HG03095 (cell line): ENCODE data around the gene MRNIP.

Source experiments
- ATAC-seq: cut with Tn5 transposase; IDR thresholded peaks from one replicate; pipeline ENCODE4 v1.9.1; 2021; ENCODE audit warnings: moderate library complexity; ENCODE audit not compliant: unreplicated experiment

The MRNIP gene

DNA sequence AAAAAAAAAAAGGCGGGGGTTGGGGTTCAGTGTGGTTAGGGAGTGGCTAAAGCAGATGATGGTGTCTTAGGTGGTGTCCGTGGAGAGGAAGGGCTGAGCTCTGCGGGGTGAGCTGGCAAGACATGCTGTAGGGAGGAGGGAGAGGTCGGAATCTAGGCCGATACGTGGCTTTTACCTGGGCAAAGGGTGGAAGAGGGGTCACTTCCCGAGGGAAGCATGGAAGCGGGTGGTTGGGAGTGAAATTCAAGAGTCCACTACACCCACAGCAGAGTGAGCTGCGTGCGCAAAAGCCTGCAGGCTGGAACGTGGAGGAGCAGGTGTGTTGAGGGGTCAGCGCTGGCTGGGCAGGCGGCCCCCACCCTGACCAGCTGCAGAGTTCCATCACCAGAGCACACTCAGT lies 31.3 kb upstream of the MRNIP start:
- ATAC-seq = no peak

- no peak for ATAC-seq
These were observed 29.2 kb upstream of the MRNIP start for GRCh38 chr5:179887802-179888201.

DNA sequence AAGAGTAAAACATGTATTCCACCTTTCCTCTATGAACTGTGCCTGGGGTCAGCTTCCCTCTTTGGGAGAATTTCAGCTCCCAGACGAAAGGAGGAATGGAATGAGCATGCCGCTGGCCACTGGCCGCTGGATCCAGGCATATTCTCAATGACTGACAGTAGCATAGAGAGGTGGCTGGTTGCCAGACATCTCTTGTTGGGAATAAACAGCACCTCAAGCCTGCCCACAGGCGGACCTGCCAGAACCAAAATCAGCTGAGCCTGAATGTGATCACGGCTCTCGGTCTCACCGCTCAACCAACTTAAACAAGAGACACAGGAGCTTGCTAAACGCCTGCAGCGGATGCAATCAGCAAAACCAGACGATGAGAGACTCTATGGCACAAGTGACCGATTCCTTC lies 28.5 kb upstream of the MRNIP start:
- no peak for ATAC-seq

DNA sequence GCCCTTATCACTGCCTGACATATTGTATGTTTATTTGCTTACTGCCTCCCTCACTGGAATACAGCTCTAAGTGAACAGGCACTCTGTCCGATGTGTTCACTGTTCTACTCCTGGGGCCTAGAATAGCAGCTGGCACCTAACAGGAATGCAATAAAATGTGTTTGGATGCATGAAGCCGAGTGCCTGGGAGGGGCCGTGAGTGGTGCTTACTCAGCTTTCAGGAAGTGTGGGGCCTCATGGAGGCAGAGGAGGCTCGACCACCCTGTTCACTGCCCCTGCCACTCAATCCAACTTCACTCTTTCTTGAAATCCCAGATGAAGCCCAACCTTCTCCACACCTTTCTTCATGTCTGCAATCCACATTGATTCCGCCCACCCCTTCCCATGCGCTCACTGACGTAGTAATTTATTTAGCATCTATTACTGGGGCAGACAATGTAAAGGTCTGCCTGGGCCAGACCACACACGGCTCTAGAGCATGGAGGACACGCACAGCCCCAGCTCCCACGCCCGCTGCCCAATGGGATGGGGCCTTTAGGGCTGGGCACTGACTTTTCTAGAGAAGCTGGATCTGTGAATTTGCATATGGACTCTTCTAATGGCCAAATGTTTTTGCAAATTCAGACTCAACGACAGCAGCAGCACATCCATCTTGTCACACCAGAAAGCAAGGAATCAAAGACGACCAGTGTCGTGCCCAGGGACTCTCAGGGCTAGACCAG lies 27.7 kb upstream of the MRNIP start:
- no peak for ATAC-seq

DNA sequence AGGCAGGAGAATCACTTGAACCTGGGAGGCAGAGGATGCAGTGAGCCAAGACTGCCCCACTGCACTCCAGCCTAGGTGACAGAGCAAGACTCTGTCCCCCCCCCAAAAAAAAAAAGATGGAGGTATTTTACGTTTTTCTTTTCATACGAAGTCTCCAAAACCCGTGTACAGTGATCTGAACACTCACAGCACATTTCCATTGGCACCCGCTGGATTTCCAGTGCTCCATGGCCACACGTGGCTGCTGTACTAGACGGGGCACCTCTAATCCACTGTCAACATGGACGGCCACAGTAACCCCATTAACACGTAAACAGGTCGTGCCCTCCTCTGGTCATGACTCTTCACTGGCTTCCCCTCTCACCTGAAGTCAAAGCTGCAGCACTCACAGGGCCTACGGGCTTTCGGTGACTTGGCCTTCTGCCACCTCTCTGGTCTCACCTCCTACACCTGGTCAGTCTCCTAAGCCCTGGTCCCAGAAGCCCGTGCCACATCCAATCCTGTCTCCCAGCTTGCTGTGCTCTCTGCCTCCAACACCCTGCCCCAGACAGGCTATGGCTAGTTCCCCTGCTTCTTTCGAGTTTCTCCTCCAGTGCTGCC lies 27.0 kb upstream of the MRNIP start:
- ATAC-seq = no peak

DNA sequence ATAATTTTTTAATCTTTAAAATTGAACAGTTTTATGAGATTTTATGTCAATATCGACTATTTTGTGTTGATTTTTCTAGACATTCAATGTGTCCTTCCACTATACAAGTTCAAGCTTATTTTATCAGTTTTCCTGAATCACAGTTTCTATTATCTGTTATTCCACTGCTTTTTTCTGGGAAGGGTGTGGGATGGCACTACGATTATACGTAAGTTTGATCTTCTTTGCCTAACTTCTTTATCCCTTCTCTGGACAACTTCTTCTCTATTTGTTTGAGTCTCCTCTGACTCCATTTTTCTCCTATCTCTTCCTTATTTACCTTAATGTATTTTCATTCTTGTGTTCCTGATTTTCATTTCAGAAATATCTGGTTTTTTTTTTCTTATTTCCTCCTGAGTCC lies 24.5 kb upstream of the MRNIP start:
- no peak for ATAC-seq

GRCh38 chr5:179882338-179882737 lies 23.7 kb upstream of the MRNIP start:
- no peak for ATAC-seq

DNA sequence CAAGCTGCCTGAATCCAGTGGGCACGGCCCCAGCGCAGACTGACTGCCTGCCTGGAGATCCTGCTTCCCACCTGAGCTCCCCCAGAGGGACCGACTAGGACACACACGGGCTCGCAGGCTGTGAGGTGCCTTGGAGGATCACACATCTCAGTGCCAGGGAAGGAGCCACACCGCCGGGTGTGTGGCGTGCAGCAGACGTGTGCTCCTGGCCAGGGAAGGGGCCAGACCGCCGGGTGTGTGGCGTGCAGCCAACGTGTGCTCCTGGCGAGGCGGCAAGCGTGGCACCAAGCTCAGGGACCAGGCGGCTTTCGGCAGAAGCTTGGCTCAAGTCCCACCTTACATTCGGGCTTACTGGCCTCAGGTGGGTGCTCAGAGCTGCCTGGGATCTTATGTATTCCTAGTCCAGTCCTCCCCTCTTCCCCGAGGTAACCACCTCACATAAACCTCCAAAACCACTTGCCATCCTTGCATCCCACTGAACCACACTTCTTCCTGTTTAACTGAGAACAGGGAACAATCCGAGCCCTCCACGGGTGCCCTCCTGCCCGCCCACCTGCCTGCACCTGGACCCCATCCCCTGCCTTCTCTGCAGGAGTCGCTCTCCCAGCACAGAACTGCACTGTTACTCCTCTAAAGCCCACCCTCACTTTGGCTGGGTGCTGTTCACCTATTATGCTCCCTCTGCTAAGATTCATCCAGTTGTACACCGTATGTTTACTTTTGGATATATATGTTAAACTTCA lies 22.4 kb upstream of the MRNIP start:
- ATAC-seq = no peak

GRCh38 chr5:179880066-179880650 lies 21.5 kb upstream of the MRNIP start:
- ATAC-seq = no peak

GRCh38 chr5:179879690-179880010 lies 21.0 kb upstream of the MRNIP start:
- no peak for ATAC-seq

DNA sequence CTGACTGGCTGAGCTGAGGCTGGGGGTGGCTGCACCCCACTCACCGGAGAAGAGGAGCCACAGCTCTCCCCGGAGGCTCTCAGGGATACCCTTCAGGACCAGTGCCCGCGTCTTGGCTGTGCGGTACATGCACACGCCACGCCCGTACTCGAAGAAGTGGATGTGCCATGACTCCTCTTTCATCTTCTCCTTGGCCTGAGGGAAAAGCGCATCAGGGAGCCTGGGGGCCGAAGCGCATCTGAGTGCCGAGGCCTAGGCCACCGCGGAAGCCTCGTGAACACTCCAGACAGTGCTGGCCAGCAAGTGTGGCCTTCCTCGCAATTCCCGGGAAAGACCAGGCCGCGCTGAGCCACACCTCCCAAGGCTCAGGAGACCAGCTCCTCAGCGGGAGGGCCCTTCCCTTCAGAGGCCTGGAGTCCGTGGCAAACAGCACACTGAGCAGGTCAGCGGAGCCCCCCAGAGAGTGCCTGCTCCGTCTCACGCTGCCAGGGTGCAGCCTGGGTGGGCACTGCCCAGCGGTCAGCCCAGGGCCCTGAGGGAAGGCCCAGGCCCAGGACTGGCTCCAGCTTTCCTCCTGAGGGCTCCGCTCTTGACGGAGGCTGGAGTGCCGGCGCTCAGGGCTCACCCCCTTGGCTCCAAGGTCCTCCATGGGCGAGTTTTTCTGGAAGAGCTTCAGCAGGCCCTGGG lies 20.5 kb upstream of the MRNIP start:
- no peak for ATAC-seq

GRCh38 chr5:179878222-179879002 lies 19.8 kb upstream of the MRNIP start:
- ATAC-seq = no peak

DNA sequence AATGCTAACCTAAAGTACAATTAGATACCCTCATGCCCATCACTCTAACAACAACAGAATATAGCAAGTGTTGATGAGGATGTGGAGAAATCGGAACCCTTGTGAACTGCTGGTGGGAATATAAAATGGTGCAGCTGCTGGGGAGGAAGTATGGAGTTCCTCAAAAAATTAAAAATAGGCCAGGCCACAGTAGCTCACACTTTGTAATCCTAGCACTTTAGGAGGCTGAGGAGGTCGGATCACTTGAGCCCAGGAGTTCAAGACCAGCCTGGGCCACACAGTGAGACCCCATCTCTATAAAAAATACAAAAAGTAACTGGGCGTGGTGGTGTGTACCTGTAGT lies 18.0 kb upstream of the MRNIP start:
- ATAC-seq = no peak

DNA sequence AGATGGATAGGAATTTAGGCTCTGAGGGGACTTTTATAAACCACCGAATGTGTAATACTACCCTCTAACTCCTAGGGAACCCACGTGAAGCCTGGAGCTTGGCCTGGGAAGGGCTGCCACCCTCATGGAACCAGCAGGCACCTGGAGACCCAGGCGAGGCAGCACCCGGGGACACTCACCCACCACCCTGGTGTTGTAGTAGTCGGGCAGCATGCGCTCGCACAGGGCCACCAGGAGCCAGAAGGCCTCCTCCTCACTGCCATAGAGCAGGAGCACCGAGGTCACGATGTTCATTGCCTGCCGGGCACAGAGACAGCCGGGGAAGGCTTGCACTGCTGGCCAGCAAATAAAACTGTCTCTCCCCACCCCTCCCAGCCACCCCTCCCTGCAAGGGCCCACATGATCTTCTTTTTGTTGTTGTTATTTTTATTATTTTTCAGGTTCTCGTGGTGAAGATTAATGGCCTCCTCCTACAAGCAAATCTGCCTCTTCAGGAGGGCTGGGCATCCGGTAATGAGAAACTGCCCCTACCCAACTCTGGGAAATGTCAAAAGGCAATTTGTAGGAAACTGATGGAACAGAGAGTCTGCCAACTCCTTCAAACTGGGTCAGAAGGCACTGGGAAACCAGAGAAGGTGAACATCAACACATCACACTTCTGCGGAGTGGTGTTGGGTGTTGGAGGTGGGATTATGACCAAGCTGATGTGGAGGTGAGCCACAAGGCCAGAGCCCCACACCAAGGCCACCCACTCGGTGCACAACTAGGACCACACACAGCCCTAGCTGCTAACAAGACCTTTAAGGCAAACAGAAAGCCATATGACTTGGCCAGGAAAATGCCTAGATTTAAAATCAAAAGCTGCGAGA lies 17.4 kb upstream of the MRNIP start:
- no peak for ATAC-seq

DNA sequence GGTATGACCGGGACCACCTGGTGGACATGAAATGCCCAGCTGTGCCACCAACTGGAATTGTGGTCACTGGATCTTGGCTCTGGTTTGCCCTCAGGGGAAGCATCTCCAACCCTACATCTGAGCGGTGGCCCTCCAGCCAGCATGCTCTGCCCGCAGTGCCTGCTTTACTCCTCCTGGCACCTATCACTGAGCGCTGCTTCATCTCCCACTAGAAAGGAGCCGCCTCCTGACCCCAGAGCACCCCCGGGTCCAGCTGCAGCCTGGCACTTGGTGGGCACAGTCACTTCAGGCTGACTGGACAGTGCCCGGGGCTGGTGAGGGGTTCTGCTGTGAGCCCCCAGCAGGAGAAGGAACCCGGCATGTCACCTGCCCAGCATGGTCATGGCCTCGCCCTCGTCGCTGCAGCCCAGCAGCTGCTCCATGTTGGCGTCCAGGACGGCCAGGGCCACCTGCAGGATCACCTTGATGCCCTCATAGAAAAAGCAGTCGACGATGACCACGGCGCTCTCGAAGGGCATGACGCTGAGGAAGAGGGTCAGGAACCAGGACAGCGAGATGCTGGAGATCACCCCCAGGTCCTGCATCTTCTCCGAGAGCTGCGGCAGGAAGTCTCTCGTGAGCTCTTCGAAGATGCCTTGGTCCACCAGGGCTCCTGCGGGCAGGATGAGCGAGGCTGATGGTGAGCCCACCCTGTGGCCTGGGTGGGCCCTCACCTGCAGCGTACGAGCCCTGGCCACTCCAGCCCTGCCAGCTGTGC lies 16.1 kb upstream of the MRNIP start:
- ATAC-seq = no peak

DNA sequence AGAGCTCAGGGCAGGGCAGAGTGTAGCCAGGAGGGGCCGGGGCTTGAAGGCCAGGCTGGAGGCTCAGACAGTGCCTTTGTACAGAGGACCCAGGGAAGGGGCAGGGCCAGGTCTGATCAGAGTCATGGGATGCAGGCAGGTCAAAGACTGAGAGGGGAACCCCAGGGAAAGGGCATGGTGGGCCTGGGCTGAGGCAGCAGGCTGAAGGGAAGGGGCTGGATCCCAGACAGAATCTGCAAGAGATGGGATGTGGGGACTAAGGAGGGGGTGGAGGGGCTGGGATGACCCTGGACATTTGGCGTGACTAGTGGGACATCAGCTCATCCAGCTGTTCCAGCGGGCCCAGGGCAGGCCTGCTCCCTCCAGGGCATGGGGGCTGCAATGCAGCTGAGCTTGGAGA lies 15.5 kb upstream of the MRNIP start:
- ATAC-seq = no peak

DNA sequence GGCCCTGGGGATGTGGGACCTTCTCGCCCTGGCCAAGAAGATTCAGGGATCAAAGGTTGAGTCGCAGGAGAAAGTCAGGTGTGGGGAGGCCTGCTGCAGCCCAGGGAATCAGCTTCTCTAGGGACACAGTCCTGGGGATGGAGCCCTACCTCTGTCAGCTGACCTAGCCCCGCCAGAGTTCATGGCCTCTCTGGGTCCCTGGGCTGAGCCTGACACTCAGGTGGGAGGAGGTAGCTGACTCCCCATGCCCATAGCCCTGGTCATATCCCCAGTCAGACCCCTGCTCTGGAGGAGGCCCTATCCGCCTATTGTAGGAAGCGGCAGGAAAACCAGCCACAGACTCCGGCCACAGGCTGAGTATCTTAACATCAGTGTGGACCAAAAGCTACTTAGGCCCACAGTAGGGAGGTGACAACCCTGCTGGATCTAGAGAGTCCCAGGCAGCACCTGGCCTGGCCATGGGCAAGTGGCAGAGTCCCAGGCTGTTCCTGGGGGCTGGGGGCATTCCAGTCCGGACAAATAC lies 15.0 kb upstream of the MRNIP start:
- ATAC-seq = no peak

DNA sequence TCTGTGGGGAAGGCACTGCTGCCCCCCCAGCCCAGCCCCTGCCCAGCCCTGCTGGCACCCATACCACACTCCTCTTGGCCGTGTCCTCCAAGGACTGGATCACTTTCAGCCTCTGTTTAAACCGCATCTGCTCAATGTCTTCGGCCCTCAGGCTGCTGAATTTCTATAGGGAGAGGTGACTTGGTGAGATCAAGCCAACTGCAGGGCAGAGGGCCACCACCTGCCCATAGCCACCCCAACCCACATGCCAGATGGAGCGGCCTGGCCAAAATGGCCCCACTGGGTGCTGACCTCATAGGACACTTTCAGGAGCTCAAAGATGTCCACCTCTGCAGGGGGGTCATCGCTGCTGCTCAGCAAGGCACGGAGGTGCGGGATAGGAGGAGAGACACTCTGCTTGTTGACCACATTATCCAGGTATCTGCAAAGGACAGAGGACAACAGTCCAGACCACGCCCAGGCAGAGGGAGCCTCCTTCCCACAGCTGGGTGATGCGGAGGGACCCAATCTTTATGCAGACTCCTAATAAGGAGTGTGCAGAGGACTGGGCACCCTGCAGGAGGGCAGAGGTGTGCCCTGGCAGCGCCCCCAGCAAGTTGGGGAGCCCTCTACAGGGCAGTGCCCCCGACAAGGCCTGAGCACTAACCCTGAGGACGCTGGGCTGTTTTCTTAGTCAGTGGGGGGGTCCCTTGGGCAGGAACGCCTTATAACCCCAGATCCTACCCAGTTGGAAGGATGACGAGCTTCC lies 14.4 kb upstream of the MRNIP start:
- ATAC-seq = no peak
